HCT116 (cell line): ENCODE data around the gene VWC2L.

Experiments
- CTCF ChIP-seq, 3 experiments: fragments of 200-600 bp in 1 of 3; sonication (generic) in 1 of 3; IDR thresholded peaks in 2 of 3; conservative IDR thresholded peaks in 1 of 3; 2 replicates each; pipeline ENCODE4 v1.5.1; 2012 to 2017; ENCODE audit warnings: low read depth in 2 of 3, low read length in 2 of 3, antibody characterized with exemption in 1 of 3, borderline replicate concordance in 1 of 3, control low read depth in 1 of 3, mild to moderate bottlenecking in 1 of 3, mixed read lengths in 1 of 3, mixed run types in 1 of 3, moderate library complexity in 1 of 3; ENCODE audit not compliant: insufficient read depth in 1 of 3
- EZH2 ChIP-seq: fragments of 200-600 bp; sonication (generic); IDR thresholded peaks from 2 replicates; pipeline ENCODE4 v1.6.1; 2017; ENCODE audit warnings: antibody characterized with exemption, mixed run types
- SRF ChIP-seq: IDR thresholded peaks from 2 replicates; pipeline ENCODE4 v1.6.1; 2012; ENCODE audit warnings: low read depth

- TF ChIP-seq EZH2 (no peak), SRF (no peak), CTCF (IDR thresholded peaks at IDR 0.05 in 2 of 3, conservative IDR thresholded peaks at IDR 0.05 in 1 of 3; ENCODE audit: borderline replicate concordance in 1 of 3, insufficient read depth in 1 of 3, low read depth in 2 of 3, low read length in 2 of 3) (no peak)
Observed at GRCh38 chr2:214376618-214377285, 34.1 kb upstream of the VWC2L start.
